Stimulated activated CD8-positive, alpha-beta memory T cell treated with anti-CD3 and anti-CD28 coated beads, Interleukin-4, amount 100 ng/mL, for 48 hours (primary cell): ENCODE data around the gene POPDC3.
"Not testable (repeated sequence)": the region's sequence is repeated elsewhere in the genome, so short reads cannot be mapped to it uniquely, and the experiment has no call there.

Experiments used
- DNase-seq: peaks from one replicate; pipeline ENCODE4 v3.0.0-alpha.2; 2020

The POPDC3 gene

GRCh38 chr6:105194591-105194990, 14.8 kb upstream of the POPDC3 start:
- DNase-seq, result no peak

DNA sequence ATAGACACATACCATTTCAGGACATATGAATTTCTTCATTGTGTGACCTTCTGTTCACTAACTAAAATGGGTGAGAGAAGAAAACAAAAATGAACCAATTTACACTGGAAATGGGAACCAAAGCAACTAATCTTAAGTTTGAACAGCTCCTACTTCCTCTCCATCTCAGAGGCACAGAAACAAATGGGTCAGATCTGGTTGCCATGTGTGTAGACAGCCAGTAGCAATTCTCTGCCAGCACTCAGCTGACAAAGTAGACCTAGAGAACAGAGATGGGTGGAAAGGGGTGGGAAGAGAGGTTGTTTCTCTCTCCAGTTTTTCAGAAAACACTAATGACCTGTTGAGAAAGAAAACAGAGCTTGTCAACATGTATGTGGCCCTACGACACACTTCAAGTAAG, 14.3 kb upstream of the POPDC3 start:
- DNase-seq, result no peak

DNA sequence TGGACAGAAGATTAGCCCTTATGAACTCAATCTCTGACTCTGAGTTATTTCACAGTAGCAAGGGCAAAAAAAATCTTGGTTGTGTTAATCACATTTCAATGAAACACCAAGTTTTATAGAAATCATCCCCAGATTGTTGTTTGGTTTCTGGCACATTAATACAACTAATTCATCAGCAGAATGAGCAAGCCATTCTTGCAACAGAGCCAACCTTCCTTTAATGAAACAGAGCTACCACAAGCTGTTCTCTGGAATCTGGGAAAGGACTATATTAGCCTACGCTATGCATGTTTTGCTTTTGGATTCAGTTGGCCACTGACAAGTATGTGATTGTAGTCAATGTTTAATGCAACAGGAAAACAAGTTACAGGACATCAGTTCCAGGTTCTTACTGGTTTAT, 13.8 kb upstream of the POPDC3 start:
- no peak for DNase-seq

- no peak for DNase-seq
Measured at GRCh38 chr6:105192707-105193465, 13.1 kb upstream of the POPDC3 start.

DNA sequence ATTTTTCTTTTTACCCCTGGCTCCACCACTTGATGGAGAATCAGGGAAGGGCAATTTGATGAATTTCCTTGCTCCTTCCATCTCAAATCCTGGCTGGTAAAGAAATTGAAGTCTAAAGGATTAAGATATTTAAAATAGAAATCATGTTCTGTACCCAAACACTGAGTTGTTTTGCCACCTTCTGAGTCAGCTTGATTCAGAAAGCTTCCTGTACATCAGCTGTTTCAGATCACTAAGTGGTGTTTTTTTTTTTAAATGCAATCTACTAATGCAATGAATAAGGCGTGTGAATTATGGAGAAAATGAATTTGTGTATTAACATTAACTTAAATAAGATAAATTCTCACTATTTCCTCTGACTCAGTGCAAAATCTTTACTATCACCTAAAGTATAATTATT, 11.5 kb upstream of the POPDC3 start:
- DNase-seq, result no peak

- DNase-seq, result no peak
Measured at GRCh38 chr6:105189026-105189820, 9.4 kb upstream of the POPDC3 start.

DNA sequence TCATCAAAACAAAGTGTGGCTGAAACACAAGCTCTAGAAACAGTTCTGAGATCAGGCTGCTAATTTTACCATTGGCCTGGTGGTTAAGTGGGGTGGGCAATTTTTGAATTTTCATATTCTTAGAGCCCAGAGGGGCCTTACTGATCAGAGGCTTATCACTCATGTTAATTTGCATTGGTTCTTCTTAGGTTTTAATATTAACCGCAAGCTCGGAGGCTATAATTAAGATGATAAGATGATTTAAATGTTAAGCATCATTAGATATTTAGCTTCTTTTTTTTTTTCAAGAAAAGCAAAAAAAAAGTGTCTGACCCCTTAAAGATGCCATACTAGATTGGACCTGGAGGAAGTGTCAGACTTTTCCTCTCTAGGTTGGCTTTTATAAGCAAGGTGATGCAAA, 8.4 kb upstream of the POPDC3 start:
- no peak for DNase-seq

GRCh38 chr6:105186576-105186975, 6.8 kb upstream of the POPDC3 start:
- no peak for DNase-seq

DNA sequence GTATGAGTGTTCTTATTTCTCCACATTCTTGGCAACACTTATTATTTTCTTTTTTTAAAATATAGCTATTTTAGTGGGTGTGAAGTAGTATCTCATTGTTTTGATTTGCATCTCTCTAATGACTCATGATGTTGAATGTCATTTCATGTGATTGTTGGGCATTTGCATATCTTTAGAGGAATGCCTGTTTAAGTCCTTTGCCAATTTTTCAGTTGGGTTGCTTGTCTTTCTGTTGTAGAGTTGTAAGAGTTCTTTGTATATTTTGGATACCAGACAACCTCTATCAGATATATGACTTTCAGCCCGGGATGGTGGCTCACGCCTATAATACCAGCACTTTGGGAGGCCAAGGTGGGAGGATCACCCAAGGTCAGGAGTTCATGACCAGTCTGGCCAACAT, 5.1 kb upstream of the POPDC3 start:
- no peak for DNase-seq

DNA sequence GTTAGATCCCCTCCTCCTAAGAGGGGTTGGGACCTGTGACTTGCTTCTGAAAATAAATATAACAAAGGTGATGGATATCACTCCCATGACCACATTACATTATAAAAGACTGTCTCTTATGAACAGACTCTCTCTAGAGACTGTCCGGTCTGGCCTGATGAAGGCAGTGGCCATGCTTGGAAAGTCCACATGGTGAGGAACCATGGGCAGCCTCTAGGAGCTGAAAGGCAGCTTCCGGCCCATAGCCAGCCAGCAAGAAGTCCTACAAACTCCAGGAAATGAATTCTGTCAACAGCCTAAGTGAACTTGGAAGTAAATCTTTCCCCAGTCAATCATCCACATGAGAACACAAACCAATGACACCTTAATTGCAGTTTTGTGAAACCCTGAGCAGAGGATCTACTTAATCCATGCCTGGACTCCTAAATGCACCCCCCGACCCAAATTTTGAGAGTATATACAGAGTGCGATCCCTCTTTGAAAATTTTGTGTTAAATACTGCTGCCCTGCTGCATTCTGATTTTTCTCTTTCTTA, 2.2 kb upstream of the POPDC3 start:
- DNase-seq, result no peak

DNA sequence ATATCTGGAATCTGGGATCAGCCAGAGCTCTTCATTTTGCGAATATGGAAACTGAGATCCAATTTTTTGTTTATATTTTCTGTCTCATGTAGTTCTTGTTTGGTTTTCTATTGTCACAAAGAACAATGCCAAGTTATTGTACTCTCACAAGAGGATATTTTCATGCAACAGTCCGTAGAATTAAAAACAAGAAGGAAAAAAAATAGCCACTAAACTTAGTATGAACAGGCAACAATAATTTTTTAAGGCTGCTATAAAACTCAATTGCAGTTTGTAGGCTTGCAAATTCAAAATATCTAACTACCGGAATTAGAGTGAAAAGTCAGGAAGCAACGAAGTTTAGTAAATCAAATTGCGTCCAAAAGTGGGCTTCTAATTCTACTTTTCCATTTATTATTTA, 1.2 kb downstream of the POPDC3 start:
- no peak for DNase-seq

- no peak for DNase-seq
Measured at GRCh38 chr6:105178110-105178509, 1.7 kb downstream of the POPDC3 start.

- DNase-seq, result no peak
Measured at GRCh38 chr6:105177556-105177955, 2.3 kb downstream of the POPDC3 start.

DNA sequence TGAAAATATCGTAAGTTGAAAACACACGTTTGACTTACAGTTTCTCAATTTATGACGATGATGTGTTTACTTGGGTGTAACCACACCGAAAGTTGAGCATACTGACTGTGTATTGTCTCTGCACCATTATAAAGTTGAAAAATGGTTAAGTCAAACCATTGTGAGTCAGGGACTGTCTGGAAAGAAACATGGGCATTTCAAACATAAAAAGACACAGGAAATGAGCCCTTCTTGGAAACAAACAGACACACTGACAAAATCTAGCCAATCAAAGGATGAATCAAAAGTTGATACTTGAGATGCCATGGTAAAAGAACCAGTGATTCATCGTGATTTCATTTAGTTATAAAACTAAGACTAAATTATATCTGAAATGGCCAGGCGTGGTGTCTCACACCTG, 5.3 kb downstream of the POPDC3 start:
- no peak for DNase-seq

- not testable (repeated sequence) for DNase-seq
Measured at GRCh38 chr6:105172515-105172914, 7.3 kb downstream of the POPDC3 start.

DNA sequence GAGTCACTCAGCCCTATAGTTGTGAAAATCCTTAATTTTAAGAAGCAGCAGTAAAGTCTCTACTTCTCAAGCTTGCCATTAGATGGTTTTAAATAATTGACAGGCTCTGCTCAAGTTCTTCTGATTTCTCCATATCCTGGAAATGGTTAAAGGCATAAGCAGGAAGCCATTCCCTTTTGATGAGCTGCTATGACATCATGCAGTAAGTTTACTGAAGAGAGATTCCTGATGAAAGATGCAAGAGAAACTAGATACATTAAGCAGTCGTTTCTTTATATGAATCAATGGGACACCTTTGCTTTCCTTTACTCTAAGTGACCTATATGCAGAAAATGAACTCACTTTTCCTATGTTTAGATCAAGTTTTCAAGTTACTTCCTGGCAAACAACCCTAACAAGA, 9.8 kb downstream of the POPDC3 start:
- no peak for DNase-seq

DNA sequence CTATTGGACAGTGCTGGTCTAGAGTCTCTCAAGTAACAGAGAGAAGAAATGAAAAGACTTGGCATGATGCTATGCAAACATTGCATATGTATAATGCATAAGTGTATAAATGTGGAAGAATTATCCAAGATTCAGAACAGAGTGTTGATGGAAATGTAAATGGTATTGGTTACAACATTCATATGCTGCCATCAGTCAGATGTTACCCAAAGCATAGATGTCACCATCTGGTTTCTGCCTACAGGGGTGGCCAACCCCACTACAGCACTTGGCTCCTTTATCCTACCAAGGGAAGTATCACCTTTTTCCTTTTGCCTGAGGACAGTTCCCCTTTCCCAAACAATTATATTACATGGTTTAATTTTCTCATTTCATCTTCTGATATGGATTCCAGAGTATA, 11.9 kb downstream of the POPDC3 start:
- no peak for DNase-seq

DNA sequence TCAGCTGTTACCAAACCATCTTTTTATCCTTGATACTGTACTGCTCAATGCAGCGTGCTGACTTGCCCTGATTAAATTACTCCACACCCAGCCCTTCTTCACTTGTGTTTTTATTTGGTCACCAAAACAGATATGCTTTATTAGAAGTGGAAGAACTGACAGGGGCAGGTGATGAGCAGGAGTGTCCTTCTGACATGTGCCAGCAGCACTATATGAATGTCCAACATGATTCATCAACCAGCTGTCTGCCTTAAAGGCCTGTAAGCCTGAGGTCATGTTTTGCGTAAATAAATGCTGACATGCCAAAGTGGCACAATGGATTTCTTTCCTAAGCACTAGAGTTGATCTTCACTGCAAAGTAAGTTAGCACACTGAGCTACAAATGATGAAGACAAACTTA, 15.4 kb downstream of the POPDC3 start:
- no peak for DNase-seq

GRCh38 chr6:105163183-105163582, 16.6 kb downstream of the POPDC3 start:
- no peak for DNase-seq

DNA sequence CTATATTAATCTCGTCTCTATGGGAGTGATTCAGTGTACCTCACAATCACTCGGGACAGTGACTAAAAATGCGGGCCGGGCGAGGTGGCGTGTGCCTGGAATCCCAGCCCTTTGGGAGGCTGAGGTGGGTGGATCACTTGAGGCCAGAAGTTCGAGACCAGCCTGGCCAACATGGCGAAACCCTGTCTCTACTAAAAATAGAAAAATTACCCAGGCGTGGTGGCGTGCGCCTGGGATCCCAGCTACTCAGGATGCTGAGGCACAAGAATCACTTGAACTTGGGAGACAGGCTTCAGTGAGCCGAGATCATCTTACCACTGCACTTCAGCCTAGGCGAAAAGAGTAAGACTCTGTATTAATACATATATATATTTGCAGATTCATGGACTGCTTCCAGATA, 17.4 kb downstream of the POPDC3 start:
- DNase-seq, result no peak

- no peak for DNase-seq
Measured at GRCh38 chr6:105161421-105161820, 18.4 kb downstream of the POPDC3 start.

DNA sequence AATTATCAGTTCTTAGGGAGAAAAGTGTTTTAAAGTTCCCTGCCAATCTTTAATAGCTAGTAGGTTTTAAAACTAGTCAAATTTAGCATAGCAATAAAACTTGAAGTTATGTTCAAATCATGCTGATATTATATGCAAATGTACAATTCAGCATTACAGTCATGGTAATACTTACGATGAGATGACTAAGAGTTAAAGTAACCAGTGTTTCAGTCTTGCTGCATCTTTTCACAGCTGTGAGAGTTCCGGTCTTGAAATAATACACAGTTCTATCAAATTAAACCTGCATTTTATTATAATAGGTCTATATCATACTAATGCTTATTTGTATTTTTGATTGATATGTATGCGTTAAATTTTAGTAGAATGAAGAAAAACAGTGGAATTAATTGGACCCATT, 26.1 kb downstream of the POPDC3 start:
- no peak for DNase-seq

DNA sequence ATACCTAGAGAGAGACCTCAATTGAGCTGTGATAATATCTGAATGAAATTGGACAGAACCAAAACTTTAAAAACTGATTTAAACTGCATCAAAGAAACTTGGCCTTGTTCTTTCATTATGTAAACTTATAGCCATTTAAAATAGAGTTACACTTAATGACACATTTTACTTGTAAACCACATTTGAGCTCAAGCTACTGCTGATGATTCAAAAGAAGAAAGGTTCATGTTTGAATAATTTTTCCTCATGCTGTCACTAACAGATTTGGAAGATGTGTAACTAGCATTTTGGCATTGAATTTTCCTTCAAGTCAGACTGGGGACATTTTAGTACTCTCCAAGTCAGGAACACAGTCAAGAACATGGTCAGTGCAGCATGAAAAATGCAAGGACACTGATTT, 26.9 kb downstream of the POPDC3 start:
- DNase-seq, result no peak

- DNase-seq, result no peak
Measured at GRCh38 chr6:105151644-105152043, 28.2 kb downstream of the POPDC3 start.
